DMS53 (cell line): ENCODE data around the gene SUGCT.

Experiments used
- DNase-seq: peaks from one replicate; lab custom pipeline; 2025; lab: John Stamatoyannopoulos, UW

SUGCT gene

GRCh38 chr7:40474790-40475680, 340.2 kb downstream of the SUGCT start:
- no peak for DNase-seq

DNA sequence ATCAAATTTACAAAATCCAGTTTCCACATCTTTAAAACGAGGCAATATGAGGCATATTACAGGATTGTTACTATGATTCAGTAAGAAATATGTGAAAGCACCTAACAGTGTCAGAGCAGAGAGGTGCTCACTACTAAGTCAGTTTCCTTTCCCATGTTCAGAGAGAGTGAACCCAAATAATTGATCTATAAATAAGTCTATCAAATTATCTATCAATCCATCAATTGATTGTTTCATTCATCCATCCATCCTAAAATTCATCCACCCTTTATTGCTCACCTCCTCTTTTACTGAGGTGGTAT, 340.8 kb downstream of the SUGCT start:
- no peak for DNase-seq

- no peak for DNase-seq
These were observed 342.3 kb downstream of the SUGCT start for GRCh38 chr7:40477094-40477493.

- no peak for DNase-seq
These were observed 348.0 kb downstream of the SUGCT start for GRCh38 chr7:40482845-40483244.

DNA sequence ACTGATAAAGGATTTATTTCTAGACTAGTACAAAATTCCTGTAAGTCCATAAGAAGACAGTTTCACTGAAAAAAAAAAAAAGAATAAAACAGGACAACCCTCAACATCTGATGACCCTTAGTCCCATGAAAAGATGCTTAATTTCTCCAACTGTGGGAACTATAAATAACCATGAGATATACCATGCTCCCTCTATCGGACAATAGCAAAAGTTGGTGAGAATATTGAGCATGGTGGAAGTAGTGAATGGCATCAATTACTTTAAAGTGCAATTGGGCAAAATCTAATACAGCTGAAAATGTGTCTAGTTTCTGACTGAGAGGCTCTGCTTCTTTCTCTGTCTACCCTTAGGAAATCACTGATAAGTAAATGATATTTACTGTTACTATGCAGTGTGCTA, 348.8 kb downstream of the SUGCT start:
- DNase-seq, result no peak

DNA sequence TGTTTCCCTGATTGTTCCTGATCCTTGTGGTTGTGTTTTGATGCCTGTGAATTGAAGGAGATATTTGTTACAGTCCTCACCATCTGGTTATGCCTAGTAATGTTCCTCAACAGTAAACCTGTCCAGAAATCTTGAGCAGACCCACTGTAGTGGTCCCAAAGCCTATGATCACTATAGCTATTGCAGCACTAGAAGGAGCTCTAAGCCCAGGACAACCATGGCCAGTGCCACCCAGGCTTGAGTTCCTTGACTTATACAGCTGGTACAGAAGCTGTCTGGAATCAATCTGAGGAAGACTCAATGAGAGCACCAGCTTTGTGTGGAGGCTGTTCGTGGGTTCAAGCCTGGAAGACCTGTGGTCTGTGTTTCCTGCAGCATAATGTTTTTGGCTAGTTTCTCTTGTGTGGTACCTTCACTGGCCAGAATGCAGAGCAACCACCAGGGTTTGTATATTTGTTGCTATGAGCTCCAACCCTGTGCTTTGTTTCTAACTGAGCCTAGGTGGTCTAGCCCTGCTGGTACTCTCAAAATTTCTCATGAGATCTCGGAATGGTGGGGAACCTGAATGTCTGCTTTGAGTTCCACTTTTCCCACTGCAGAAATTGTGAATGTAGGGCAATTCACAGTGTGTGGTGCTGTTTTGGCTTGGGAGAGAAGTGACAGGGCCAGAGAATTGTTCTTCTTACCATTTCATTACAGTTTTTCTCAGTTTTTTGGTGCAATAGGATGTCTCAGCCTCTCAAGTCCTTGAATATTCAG, 355.2 kb downstream of the SUGCT start:
- no peak for DNase-seq

DNA sequence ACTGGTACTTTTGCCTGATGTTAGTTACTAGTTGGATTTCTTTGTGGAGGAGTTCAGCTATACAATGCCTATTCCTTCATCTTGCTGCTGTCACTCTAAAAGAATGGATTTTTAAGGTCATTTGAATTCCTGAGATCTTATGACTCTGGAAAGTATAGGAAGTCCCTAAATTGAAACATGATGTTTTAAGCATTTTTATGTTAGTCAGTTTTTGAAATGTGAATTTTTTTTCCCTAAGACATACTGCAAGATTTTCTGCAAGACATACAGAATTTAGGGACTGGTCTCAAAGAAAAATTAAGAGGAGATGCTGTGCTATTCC, 355.8 kb downstream of the SUGCT start:
- DNase-seq, result no peak

DNA sequence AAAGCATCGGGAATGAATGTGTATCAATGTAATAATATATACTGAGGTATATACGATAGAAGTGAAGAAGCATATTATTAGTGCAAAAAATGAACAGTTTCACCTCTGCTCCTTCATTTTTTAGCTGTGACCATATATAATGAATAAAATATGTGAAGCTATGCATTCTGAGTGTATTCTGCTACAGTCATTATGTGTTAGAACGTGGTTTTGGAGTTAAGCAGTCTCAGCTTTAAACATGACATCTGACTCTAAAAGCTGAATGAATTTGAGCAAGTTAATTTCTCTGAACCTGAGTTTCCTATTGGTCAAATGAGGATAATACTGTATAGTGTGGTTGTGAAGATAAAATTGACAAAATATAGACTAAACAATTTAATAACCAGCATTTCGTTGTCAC, 358.1 kb downstream of the SUGCT start:
- DNase-seq, result no peak

DNA sequence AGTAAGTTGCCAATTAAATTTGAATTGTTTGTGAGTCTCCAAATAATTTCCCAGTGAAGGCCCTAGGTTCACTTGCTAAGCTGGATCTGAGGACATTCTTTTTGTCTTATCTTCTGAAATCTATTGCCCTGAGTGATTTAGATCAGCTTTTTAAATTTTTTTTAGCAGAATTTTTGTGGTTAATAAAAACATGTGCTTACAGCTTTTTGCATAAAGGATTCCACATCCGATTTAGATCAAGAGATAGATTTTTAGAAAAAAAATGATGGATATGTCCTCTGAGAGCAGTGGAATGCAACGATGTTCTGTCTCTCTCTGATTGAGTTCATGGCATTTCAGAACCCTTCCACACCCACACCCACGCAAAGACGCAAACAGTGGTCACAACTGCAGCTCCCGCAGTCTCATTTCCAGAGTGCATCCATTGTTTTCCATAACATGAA, 358.8 kb downstream of the SUGCT start:
- DNase-seq, result no peak

DNA sequence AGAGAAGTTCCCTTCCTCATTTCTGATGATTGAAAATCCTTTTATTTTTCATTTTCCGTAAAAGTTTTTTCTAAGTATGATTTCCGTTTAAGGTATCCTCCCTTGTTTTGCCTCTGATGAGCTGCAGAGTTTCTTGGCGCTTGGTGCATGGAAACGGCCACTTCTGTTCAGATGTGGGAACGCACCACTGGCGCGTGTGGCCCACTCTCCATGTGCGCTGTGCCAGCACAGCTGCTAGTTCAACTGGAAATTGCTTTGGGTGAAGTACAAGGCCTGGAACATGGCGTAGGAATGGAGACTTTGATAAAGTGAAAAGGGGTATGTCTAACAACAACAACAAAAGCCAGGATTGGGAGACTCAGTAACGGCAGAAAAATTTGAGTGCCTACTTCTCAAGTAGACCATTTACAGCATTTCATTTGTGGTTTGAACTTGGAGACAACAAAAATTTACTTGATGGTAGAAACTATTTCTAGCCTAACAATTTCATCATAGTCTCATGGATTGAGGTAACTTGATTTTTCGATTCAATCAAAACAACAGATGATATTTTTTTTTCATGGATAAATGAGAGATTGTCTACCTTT, 364.2 kb downstream of the SUGCT start:
- DNase-seq, result no peak

DNA sequence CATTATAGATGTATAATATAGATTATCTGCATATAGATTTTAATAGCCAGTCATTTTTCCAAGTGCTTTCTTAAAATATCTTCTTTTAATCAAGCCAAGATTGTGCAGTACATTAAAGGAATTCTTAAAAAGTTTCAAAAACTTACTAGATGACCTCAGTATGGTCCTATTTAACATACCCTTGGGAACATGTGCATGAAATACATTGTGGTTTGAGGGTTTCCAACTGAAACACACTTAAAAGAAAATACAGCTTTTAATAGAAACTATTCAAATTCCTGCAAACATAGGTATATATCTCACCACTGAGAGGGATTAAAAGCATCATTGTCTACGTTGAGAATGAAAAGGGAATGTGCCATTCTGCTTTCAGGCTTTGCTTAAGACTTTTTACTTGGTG, 364.9 kb downstream of the SUGCT start:
- DNase-seq, result no peak

DNA sequence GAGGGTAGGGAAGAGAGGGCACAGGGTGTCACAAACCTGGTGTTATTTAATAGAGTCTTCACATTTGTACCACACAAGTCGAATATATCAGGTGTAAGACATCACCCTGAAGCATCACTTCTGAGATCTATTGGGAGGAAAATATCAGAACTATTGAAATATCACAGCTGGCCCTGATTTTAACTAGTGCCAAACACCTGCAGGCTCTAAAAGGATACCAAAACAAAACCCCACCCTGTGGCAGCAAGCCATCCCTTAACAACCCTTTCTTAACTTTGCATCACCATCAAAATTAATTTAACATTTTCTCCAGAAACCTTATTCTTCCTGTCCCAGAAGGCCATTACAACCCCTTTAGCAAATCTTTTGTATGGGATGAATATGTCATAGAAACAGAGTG, 365.4 kb downstream of the SUGCT start:
- no peak for DNase-seq

DNA sequence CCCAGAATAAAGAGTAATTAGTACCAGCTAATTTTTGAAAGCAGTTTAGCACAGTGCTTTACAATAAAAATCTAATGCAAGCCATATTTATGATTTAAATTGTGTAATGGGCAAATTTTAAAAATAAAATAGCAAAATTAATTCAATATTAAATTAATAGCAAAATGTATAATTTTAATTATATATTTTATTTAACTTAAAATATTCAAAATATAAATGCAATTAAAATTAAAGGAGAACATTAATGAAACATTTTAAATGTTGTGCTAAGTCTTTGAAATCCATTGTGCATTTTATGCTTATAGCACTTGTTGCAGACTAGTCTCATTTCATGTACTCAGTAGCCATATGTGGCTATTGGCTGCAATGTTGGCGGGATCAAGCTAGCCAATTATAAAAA, 367.6 kb downstream of the SUGCT start:
- no peak for DNase-seq

GRCh38 chr7:40506158-40506557, 371.4 kb downstream of the SUGCT start:
- peak; percentile 8 for DNase-seq

- DNase-seq, result peak; percentile 55
These were observed 372.4 kb downstream of the SUGCT start for GRCh38 chr7:40507166-40507565.

- no peak for DNase-seq
These were observed 374.6 kb downstream of the SUGCT start for GRCh38 chr7:40509287-40509996.

DNA sequence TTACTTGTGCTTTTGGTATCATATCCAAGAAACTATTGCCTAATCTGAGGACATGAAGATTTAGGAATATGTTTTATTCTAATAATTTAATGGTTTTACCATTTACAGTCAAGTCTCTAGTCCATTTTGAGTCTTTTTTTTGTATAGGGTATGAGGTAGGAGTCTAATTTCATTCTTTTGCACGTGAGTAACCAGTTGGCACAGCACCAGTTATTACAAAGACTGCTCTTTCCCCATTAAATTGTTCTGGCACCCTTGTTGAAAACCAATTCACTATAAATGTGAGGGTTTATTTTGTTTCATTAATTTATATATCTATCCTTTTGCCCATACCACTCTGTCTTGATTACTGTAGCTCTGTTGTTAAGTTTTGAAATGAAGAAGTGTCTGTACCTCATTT, 381.6 kb downstream of the SUGCT start:
- DNase-seq, result no peak

GRCh38 chr7:40519009-40519408, 384.2 kb downstream of the SUGCT start:
- DNase-seq, result no peak

DNA sequence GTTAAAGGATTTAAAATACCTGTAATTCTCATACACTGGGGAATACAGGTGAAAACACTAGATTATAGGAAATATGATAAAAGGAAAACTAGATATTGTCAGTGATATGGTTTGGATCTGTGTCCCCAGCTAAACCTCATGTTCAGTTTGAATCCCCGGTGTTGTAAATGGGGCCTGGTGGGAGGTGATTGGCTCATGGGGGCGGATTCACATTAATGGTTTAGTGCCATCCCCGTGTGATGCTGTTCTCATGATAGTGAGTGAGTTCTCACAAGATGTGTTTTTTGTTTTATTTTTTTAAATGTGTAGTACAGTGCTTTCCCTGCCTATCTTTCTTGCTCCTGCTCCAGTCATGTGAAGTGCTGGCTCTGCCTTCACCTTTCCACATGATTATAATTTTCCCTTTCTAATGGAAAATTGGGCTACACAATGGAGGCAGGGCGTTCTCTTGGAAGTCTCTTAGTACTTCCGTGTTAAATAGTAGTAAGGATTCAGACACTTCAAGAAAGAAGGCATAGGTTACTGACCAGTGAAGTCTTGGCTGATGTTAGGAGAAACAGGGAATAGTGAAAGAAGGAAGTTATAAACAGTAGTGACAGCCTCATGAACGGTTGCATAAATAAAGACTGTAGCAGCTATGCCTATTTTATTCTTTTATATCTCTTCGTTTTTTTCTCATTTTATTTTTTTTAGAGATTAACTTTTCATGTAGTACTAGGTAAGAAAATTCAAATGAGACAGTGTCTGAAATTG, 386.4 kb downstream of the SUGCT start:
- DNase-seq, result no peak

DNA sequence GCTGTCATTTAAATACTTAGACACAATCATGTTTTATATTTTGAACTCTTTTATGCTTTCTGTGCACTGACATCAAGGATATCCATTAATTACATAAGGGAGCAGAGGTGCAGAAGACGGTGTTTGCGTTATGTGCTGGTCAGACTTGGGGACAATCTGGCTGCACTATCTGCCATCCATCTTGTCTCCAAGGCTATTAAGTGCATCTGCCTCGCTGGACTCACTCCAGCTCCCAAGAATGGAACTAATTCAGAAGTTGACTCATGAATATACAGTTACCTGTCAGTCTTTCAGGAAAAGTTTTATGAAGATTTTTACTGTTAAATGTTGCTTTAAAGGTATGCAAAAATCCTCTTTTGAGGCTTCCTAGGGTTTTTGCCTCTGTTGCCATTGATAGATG, 391.0 kb downstream of the SUGCT start:
- DNase-seq, result no peak

- DNase-seq, result no peak
These were observed 392.3 kb downstream of the SUGCT start for GRCh38 chr7:40526951-40527715.
